K562 (cell line): Measurements from ENCODE around the gene RGS3. TPM values are rescaled to one million over a fixed set of nuclear protein-coding genes. Genes with fewer than 3 reads are reported as not detected.

Experiments used
- ATAC-seq: fragments of 200-7000 bp; cut with Tn5 transposase; 3 replicates; pipeline ENCODE4 v1.9.1; 2020; ENCODE audit warnings: moderate library complexity
- BruUV-seq: library from RNA; stranded (reverse); fragments of 400-500 nt; replicated peaks from 2 replicates; lab custom pipeline; 2021; lab: Mats Ljungman, UMichigan
- CTCF ChIA-PET: fragments of 300-600 bp; formaldehyde crosslinking; extraction: SDS; loops from one replicate; lab custom pipeline; 2021; ENCODE audit warnings: low intra/inter-chr PET ratio; lab: Yijun Ruan, JAX
- POLR2A ChIA-PET: fragments of 300-600, 350-650 bp; sonication (Branson Sonifier 250); formaldehyde crosslinking; extraction: SDS; loops from one replicate; lab custom pipeline; 2021; ENCODE audit warnings: antibody characterized with exemption, inconsistent platforms; lab: Yijun Ruan, JAX
- DNase-seq, 4 experiments: peaks; one replicate each; pipeline versions ENCODE4 v3.0.0 to v3.0.0-alpha.2; 2011 to 2018; ENCODE audit warnings: low spot score in 3 of 4, mixed read lengths in 3 of 4; ENCODE audit errors: extremely low read depth in 1 of 4
- FAIRE-seq: peaks from 2 replicates; lab custom pipeline; 2011; peaks lifted over from hg19 to GRCh38; lab: Jason Lieb, UNC
- H2AFZ ChIP-seq: 2 replicates; pipeline ENCODE4 v1.6.0; 2011; ENCODE audit warnings: low read depth, low read length, control low read depth, inconsistent platforms
- H3K27ac ChIP-seq: fragments of 200-600 bp; 3 replicates; pipeline ENCODE4 v1.8.0; 2011; ENCODE audit warnings: low read depth, mild to moderate bottlenecking, control low read depth, inconsistent platforms, low read length, moderate library complexity, mixed read lengths; ENCODE audit errors: extremely low read depth
- H3K27me3 ChIP-seq, 2 experiments: fragments of 300-600 bp in 1 of 2; 2 replicates in 1 of 2; 3 replicates in 1 of 2; pipeline versions ENCODE4 v1.6.0 to v1.8.0; 2011; ENCODE audit warnings: inconsistent platforms in 2 of 2, low read length in 2 of 2, mild to moderate bottlenecking in 1 of 2, mixed read lengths in 1 of 2, moderate library complexity in 1 of 2; ENCODE audit not compliant: control insufficient read depth in 2 of 2, insufficient read depth in 2 of 2
- H3K36me3 ChIP-seq: fragments of 300-600 bp; 3 replicates; pipeline ENCODE4 v1.8.0; 2011; ENCODE audit warnings: mild to moderate bottlenecking, low read length, inconsistent platforms; ENCODE audit not compliant: control insufficient read depth, insufficient read depth
- H3K4me1 ChIP-seq, 2 experiments: fragments of 200-600 bp in 1 of 2; replicated peaks in 1 of 2; 2 replicates in 1 of 2; 3 replicates in 1 of 2; pipeline versions ENCODE4 v1.5.1 to v1.8.0; 2011; ENCODE audit warnings: inconsistent platforms in 2 of 2, low read length in 2 of 2, mild to moderate bottlenecking in 1 of 2, mixed read lengths in 1 of 2, moderate library complexity in 1 of 2; ENCODE audit not compliant: control insufficient read depth in 2 of 2, insufficient read depth in 2 of 2
- H3K4me2 ChIP-seq: 2 replicates; pipeline ENCODE4 v1.6.1; 2011; ENCODE audit warnings: low read length, control low read depth, inconsistent platforms, mixed read lengths; ENCODE audit not compliant: insufficient read depth
- H3K4me3 ChIP-seq: fragments of 200-600 bp; sonication (generic), shearing (Covaris generic); 2 replicates; pipeline ENCODE4 v1.5.1; 2016; ENCODE audit warnings: control low read depth, inconsistent platforms
- H3K79me2 ChIP-seq: fragments of 200-600 bp; 3 replicates; pipeline ENCODE4 v1.8.0; 2011; ENCODE audit warnings: low read length, inconsistent platforms; ENCODE audit not compliant: control insufficient read depth, insufficient read depth
- H3K9ac ChIP-seq, 2 experiments: 2 replicates each; pipeline versions ENCODE4 v1.6.0 to v1.6.1; 2011; ENCODE audit warnings: low read depth in 2 of 2, low read length in 2 of 2, control low read depth in 1 of 2, inconsistent platforms in 1 of 2, mild to moderate bottlenecking in 1 of 2, mixed read lengths in 1 of 2; ENCODE audit not compliant: insufficient read depth in 1 of 2
- H3K9me1 ChIP-seq: one replicate; pipeline ENCODE4 v1.6.0; 2011; ENCODE audit warnings: inconsistent platforms, mild to moderate bottlenecking, low read length, moderate library complexity; ENCODE audit not compliant: control insufficient read depth, insufficient read depth
- H3K9me3 ChIP-seq: replicated peaks from 2 replicates; pipeline ENCODE4 v1.5.1; 2011; ENCODE audit warnings: low read depth, low read length, inconsistent platforms; ENCODE audit not compliant: control insufficient read depth, insufficient read depth
- H4K20me1 ChIP-seq: replicated peaks from 2 replicates; pipeline ENCODE4 v1.6.1; 2011; ENCODE audit warnings: low read length, inconsistent platforms, mixed read lengths; ENCODE audit not compliant: control insufficient read depth, insufficient read depth
- CBFA2T2 ChIP-seq: fragments of 450-650 bp; conservative IDR thresholded peaks from 2 replicates; pipeline ENCODE4 v1.6.1; 2017; ENCODE audit warnings: mild to moderate bottlenecking
- CBFA2T3 ChIP-seq: fragments of 450-650 bp; IDR thresholded peaks from 2 replicates; pipeline ENCODE4 v1.6.1; 2017
- CREM ChIP-seq: IDR thresholded peaks from 2 replicates; pipeline ENCODE4 v1.6.1; 2014; ENCODE audit warnings: antibody characterized with exemption, low read depth
- ELK1 ChIP-seq: sonication (generic); formaldehyde crosslinking; IDR thresholded peaks from 2 replicates; pipeline ENCODE4 v1.8.1; 2022; ENCODE audit warnings: missing genetic modification reagents
- FOS ChIP-seq: IDR thresholded peaks from 3 replicates; pipeline ENCODE4 v1.6.1; 2011; ENCODE audit not compliant: insufficient read length; ENCODE audit errors: extremely low read depth
- FOXA1 ChIP-seq: fragments of 450-650 bp; IDR thresholded peaks from 2 replicates; pipeline ENCODE4 v1.6.1; 2016; ENCODE audit warnings: mild to moderate bottlenecking, borderline replicate concordance
- GABPA ChIP-seq: fragments of 200-800 bp; sonication (Bioruptor generic); conservative IDR thresholded peaks from 2 replicates; pipeline ENCODE4 v1.6.1; 2016; ENCODE audit warnings: low read depth, missing genetic modification characterization, missing compliant biosample characterization
- NR3C1 ChIP-seq: sonication (generic); formaldehyde crosslinking; IDR thresholded peaks from 2 replicates; pipeline ENCODE4 v1.8.1; 2022; ENCODE audit warnings: missing genetic modification reagents
- SAFB2 ChIP-seq: fragments of 200-400 bp; formaldehyde crosslinking; IDR thresholded peaks from 2 replicates; pipeline ENCODE4 v1.6.1; 2018; ENCODE audit warnings: borderline replicate concordance, low read length, low read depth, moderate library complexity; ENCODE audit not compliant: severe bottlenecking
- SNRNP70 ChIP-seq: fragments of 200-400 bp; formaldehyde crosslinking; optimal IDR thresholded peaks from 2 replicates; pipeline ENCODE3; 2017; ENCODE audit warnings: low read depth, low read length
- STAG1 ChIP-seq: sonication (generic); formaldehyde crosslinking; IDR thresholded peaks from 2 replicates; pipeline ENCODE4 v1.5.0; 2020; ENCODE audit warnings: missing genetic modification reagents, borderline replicate concordance
- TAF1 ChIP-seq: IDR thresholded peaks from 2 replicates; pipeline ENCODE4 v1.6.1; 2011; ENCODE audit warnings: mild to moderate bottlenecking, low read length, moderate library complexity; ENCODE audit not compliant: insufficient read depth, control insufficient read depth, severe bottlenecking; ENCODE audit errors: extremely low read depth
- TSHZ1 ChIP-seq: fragments of 250-450 bp; sonication (Bioruptor Pico); IDR thresholded peaks from 2 replicates; pipeline ENCODE4 v1.4.0; 2020; ENCODE audit warnings: mild to moderate bottlenecking, moderate library complexity
- VEZF1 ChIP-seq: fragments of 200-800 bp; sonication (Bioruptor generic); IDR thresholded peaks from 2 replicates; pipeline ENCODE4 v1.6.1; 2017; ENCODE audit warnings: missing genetic modification characterization, missing compliant biosample characterization
- ZC3H11A ChIP-seq: IDR thresholded peaks from 2 replicates; pipeline ENCODE4 v1.6.1; 2012; ENCODE audit warnings: low read depth, low read length, improper control_type of control experiment
- WGBS: fragments of 100-300 bp; shearing (Covaris generic); methylation state at CpG from one replicate; pipeline ENCODE4 v1.1.6; 2016; ENCODE audit warnings: low coverage, mixed read lengths; ENCODE audit not compliant: insufficient coverage; ENCODE audit errors: missing lambda C conversion rate; 5-methylcytosine and 5-hydroxymethylcytosine counted together
- in situ Hi-C: fragments of 300-500 bp; cut with MboI; formaldehyde crosslinking; loops from 4 replicates; pipeline ENCODE4 v1.15.0; 2018; ENCODE audit warnings: inconsistent platforms, mixed read lengths
- intact Hi-C: fragments of 100-400 bp; cut with micrococcal nuclease; formaldehyde crosslinking; loops from 2 replicates; pipeline ENCODE4 v1.14.2; 2022
- polyA plus RNA-seq, 8 experiments: library from polyadenylated mRNA; depleted of rRNA in 4 of 8; stranded (reverse) in 5 of 8; unstranded in 3 of 8; fragments of >200 nt; fragmentation: Nextera tagmentation in 2 of 8; fragmentation: Illumina TruSeq in 1 of 8; extraction: Ambion mirVana in 2 of 8; extraction: Trizol in 1 of 8; gene quantifications; 2 replicates each; pipeline versions ENCODE4 v1.2.1 to v1.2.3, GENCODE V29; 2011 to 2014; ENCODE audit warnings: inconsistent platforms in 1 of 8, missing spikeins in 1 of 8
- total RNA-seq, 7 experiments: library from RNA; depleted of rRNA in 6 of 7; stranded (reverse); fragments of >200 nt in 6 of 7; fragmentation: Illumina TruSeq in 2 of 7; extraction: Trizol in 2 of 7; gene quantifications; 2 replicates each; pipeline versions ENCODE4 v1.2.1 to v1.2.3, GENCODE V29; 2011 to 2021; ENCODE audit warnings: low replicate concordance in 1 of 7

RGS3 gene
- total and polyA plus RNA-seq, 9 of the 15 experiments (the other 6 are each of a cell fraction or from before 2014, with no cell fraction given), result 0.08 to 2.9 (median 0.95) TPM

- in situ Hi-C loops, result no loop called here
- Histone ChIP-seq H3K4me2 (no peak overlapping the region), H3K4me1 (peaks cover 0 to 7% of the 10 kb centered on the region in 2 experiments; a peak in 1 of 5 replicates)
- TF ChIP-seq SNRNP70, result no peak
- peak; percentile 38; the same call in 1 of the 2 replicates for TF ChIP-seq CREM
- no peak for TF ChIP-seq ELK1 (CRISPR knock-in tag)
- peak; percentile 60; the same call in 1 of the 2 replicates for TF ChIP-seq GABPA
- peak; percentile 73 for TF ChIP-seq VEZF1 (CRISPR knock-in tag)
- no peak for TF ChIP-seq STAG1 (CRISPR knock-in tag)
- TF ChIP-seq FOXA1, result no peak
- no peak for TF ChIP-seq SAFB2
- no peak for TF ChIP-seq TSHZ1 (CRISPR knock-in tag)
- TF ChIP-seq TAF1, result no peak
- TF ChIP-seq ZC3H11A, result no peak
- no peak for TF ChIP-seq NR3C1 (CRISPR knock-in tag)
- TF ChIP-seq FOS, result no peak
- TF ChIP-seq CBFA2T3, result 0 out of 2 replicates have a peak, but pooled peaks have one; percentile 18
- no peak for TF ChIP-seq CBFA2T2
These were observed 48.6 kb downstream of the RGS3 start for GRCh38 chr9:113511856-113512761.

More at GRCh38 chr9:113511856-113512761, 48.6 kb downstream of the RGS3 start:
- intact Hi-C loops, result no loop called here
- ChIA-PET CTCF (no interaction called here), POLR2A (interaction anchor here (1.1 to 1.5 kb wide), 2 partner anchors 10 to 11 kb away, joined by 3 read pairs; no protein-coding TSS in a partner anchor)
- Histone ChIP-seq H3K36me3 (no peaks in the 10 kb centered on the region), H3K4me3 (no peak overlapping the region), H3K9me1 (no peaks in the 10 kb centered on the region), H2AFZ (no peak overlapping the region), H3K27ac (no peak overlapping the region), H3K79me2 (no peaks in the 10 kb centered on the region), H3K9ac (no peak overlapping the region; a peak in 1 of 4 replicates), H3K9me3 (no peaks in the 10 kb centered on the region), H3K27me3 (peaks cover 54 to 79% of the 10 kb centered on the region in 2 experiments), H4K20me1 (no peaks in the 10 kb centered on the region)
- FAIRE-seq (peak; percentile 52), ATAC-seq (no peak), DNase-seq (peak in 1 of 4 experiments; percentile 21)
- BruUV-seq, result no TSS peak
- WGBS, result 0% methylated on average over 10 of the region's 10 CpGs
